ENCODE results near the gene MSN.
A peak's percentile ranks its signal among the peaks of the same experiment; 100 is the strongest.
"Not testable (repeated sequence)": the region's sequence is repeated elsewhere in the genome, so short reads cannot be mapped to it uniquely, and the experiment has no call there.

MSN gene

GRCh38 chrX:65657009-65657441 is 10.4 kb upstream of the MSN start:
- peak; percentile 44 for DNase-seq
- H3K36me3 Mint-ChIP-seq (ENCODE audit: low read depth); H3K9me3 Mint-ChIP-seq: not testable (repeated sequence)
- H3K4me3 Mint-ChIP-seq: peak overlapping the region; percentile 44
- H3K4me1 Mint-ChIP-seq (ENCODE audit: low read depth): peaks cover 41% of the 10 kb centered on the region
- peaks cover 14% of the 10 kb centered on the region for H3K27me3 Mint-ChIP-seq
- peak overlapping the region; percentile 89 for H3K27ac Mint-ChIP-seq

GRCh38 chrX:65657659-65658058 is 9.8 kb upstream of the MSN start:
- Mint-ChIP-seq H3K9me3 (peaks cover 7% of the 10 kb centered on the region), H3K4me3 (no peak overlapping the region), H3K36me3 (ENCODE audit: low read depth) (peaks cover 1% of the 10 kb centered on the region), H3K27me3 (peaks cover 17% of the 10 kb centered on the region), H3K4me1 (ENCODE audit: low read depth) (peaks cover 41% of the 10 kb centered on the region), H3K27ac (peak overlapping the region; percentile 53)
- no peak for DNase-seq

DNA sequence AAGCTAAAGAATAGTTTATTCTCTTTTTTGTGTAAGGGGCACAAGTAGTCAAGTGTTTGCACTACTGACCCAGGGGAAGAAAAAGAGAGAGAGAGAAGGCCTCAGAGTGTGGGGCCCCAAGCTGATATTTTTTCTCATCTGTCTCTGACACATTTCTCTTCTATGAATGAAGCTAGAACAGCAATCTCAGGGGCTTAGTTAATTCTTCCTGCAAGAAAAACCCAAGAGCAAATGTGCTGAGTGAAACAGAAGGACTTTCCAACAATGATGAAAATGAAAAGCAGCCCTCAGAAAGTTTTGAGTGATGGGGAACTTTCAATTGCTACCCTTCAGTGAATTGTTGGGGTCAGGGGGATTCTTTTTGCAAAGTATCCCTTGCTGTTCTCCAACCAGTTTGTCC is 9.2 kb upstream of the MSN start:
- peaks cover 17% of the 10 kb centered on the region for H3K27me3 Mint-ChIP-seq
- H3K4me1 Mint-ChIP-seq (ENCODE audit: low read depth): peaks cover 41% of the 10 kb centered on the region
- H3K9me3 Mint-ChIP-seq: peaks cover 7% of the 10 kb centered on the region
- H3K27ac Mint-ChIP-seq: peak overlapping the region; percentile 53
- peaks cover 1% of the 10 kb centered on the region for H3K36me3 Mint-ChIP-seq (ENCODE audit: low read depth)
- H3K4me3 Mint-ChIP-seq: no peak overlapping the region
- no peak for DNase-seq

DNA sequence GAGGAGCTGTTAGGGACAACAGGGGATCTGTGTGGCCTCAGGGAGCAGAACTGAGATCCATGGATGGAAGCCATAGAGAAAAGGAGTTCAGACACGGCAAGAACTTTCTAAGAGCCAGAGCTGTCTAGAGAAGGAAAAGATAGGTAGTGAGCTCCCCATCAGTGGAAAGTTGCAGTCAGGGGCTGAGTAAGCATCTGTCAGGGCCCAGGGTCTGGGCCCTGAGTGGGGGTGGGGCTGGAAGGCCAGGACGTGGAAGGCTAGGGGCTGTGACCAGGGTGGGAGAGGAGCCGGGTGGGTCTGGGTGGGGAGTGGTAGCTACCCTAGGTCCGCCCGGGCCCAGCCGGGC is 324 bp upstream of the MSN start:
- Mint-ChIP-seq H3K36me3 (ENCODE audit: low read depth) (peaks cover 41% of the 10 kb centered on the region), H3K4me1 (ENCODE audit: low read depth) (peaks cover 34% of the 10 kb centered on the region), H3K27me3 (peaks cover 2% of the 10 kb centered on the region), H3K4me3 (peak overlapping the region; percentile 65), H3K27ac (peak overlapping the region; percentile 80), H3K9me3 (peaks cover 5% of the 10 kb centered on the region)
- DNase-seq: no peak

DNA sequence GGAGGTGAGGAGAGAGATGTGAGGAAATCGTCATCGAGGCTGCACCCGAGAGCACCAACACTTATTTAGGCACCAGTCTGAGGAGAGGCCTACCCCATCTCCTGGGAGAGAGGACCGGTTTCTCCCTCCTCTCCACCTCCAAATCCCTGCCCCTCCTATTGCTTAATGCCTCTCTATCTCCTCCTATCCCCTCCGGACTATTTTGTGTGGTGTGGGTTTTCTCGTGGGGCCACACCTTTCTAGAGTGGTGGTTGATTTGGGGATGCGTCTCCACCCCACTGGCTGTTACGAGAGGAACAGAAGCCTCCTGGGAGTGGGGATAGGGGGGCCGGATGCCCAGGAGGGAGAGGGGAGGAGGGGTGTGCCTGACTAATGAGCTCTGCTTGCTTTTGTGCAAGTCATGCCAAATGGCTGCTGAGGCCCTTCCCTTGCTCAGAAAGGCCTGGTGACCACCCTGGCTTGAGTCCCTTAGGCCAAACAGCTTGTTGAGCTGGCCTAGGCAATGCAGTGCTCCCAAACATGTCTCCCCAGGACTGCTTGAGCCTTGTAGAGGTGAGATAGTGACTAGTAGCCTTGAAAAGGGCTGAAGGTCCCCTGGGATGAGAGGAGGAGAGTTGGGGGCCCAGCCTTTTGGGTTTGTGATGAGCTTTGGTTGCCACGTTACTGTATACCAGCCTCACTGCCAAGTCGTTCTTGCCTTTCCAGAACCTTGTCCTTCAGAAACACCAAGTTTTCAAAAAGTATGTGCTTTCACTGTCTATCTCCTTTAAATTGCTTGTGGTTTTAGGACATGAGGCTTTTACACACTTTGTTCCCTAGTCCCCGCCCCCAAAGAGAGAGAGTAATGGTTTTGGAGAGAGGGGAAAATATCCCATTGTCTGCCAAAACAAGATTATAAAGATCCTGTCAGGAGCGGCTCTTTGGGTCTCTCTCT is 1.2 kb downstream of the MSN start:
- peaks cover 42% of the 10 kb centered on the region for H3K4me1 Mint-ChIP-seq (ENCODE audit: low read depth)
- DNase-seq: peak; percentile 72
- H3K36me3 Mint-ChIP-seq (ENCODE audit: low read depth): peaks cover 54% of the 10 kb centered on the region
- peak overlapping the region; percentile 98 for H3K27ac Mint-ChIP-seq
- H3K4me3 Mint-ChIP-seq: peak overlapping the region; percentile 87
- peaks cover 2% of the 10 kb centered on the region for H3K9me3 Mint-ChIP-seq
- H3K27me3 Mint-ChIP-seq: no peaks in the 10 kb centered on the region

GRCh38 chrX:65671286-65671685 is 3.8 kb downstream of the MSN start:
- Mint-ChIP-seq H3K27ac (peak overlapping the region; percentile 92), H3K9me3 (no peaks in the 10 kb centered on the region), H3K36me3 (ENCODE audit: low read depth) (peaks cover 76% of the 10 kb centered on the region), H3K4me3 (peak overlapping the region; percentile 69), H3K4me1 (ENCODE audit: low read depth) (peaks cover 59% of the 10 kb centered on the region), H3K27me3 (no peaks in the 10 kb centered on the region)
- DNase-seq: no peak

- Mint-ChIP-seq H3K36me3 (ENCODE audit: low read depth) (peaks cover 81% of the 10 kb centered on the region), H3K4me1 (ENCODE audit: low read depth) (peaks cover 59% of the 10 kb centered on the region), H3K27ac (peak overlapping the region; percentile 92), H3K27me3 (no peaks in the 10 kb centered on the region), H3K4me3 (peak overlapping the region; percentile 69), H3K9me3 (peaks cover under 1% of the 10 kb centered on the region)
- no peak for DNase-seq
Observed at GRCh38 chrX:65671966-65672365, 4.5 kb downstream of the MSN start.

DNA sequence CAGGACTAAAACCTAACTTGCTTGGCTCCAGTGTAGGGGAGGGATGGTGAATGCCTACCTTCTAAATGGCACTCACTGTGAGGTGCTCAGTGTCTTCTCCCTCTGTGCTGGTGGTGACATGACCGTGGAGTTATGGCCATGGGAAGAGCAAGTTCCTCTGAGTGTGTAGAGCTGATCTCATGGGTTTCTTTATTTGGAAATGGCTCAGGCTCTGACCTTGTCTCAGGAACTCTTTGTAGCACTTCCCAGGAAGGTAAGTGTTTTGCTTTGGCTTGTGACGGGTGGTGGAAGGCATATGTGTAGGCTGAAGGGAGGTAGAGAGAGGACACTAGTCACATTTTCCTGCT is 6.4 kb downstream of the MSN start:
- peaks cover 72% of the 10 kb centered on the region for H3K4me1 Mint-ChIP-seq (ENCODE audit: low read depth)
- peaks cover 2% of the 10 kb centered on the region for H3K9me3 Mint-ChIP-seq
- peak overlapping the region; percentile 92 for H3K27ac Mint-ChIP-seq
- H3K36me3 Mint-ChIP-seq (ENCODE audit: low read depth): peaks cover 83% of the 10 kb centered on the region
- H3K27me3 Mint-ChIP-seq: no peaks in the 10 kb centered on the region
- H3K4me3 Mint-ChIP-seq: peak overlapping the region; percentile 69
- DNase-seq: no peak

GRCh38 chrX:65674204-65674893 is 6.9 kb downstream of the MSN start:
- Mint-ChIP-seq H3K9me3 (peaks cover 2% of the 10 kb centered on the region), H3K27ac (peak overlapping the region; percentile 92), H3K4me3 (peak overlapping the region; percentile 69), H3K36me3 (ENCODE audit: low read depth) (peaks cover 83% of the 10 kb centered on the region), H3K4me1 (ENCODE audit: low read depth) (peaks cover 77% of the 10 kb centered on the region), H3K27me3 (no peaks in the 10 kb centered on the region)
- no peak for DNase-seq

- H3K27ac Mint-ChIP-seq: peak overlapping the region; percentile 86
- no peaks in the 10 kb centered on the region for H3K27me3 Mint-ChIP-seq
- DNase-seq: no peak
- H3K4me1 Mint-ChIP-seq (ENCODE audit: low read depth): peaks cover 85% of the 10 kb centered on the region
- H3K4me3 Mint-ChIP-seq: peak overlapping the region; percentile 39
- peaks cover 2% of the 10 kb centered on the region for H3K9me3 Mint-ChIP-seq
- H3K36me3 Mint-ChIP-seq (ENCODE audit: low read depth): peaks cover 84% of the 10 kb centered on the region
Observed at GRCh38 chrX:65677954-65678469, 10.6 kb downstream of the MSN start.

DNA sequence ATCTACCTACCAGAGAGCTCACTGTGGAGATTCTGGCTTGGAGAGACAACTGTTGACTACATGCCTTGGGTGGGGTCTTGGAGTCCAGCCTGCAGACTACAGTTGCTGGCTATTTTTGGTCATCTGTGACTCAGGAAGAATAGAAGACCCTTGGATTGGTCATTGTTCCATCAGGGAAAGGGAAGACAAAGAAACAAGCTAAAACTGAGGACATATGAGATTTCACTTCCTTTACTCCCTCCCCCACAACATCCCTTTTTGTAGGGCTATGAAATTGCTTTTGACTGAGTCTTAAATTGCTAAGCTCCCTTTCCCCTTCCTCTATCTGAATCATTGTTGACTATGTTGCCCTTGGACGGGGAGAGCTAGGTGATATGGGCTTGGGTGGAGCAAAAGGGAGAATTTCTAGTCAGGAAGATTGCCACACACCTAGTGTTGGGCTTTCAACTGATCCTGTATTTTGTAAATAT is 11.7 kb downstream of the MSN start:
- peaks cover 86% of the 10 kb centered on the region for H3K4me1 Mint-ChIP-seq (ENCODE audit: low read depth)
- H3K27me3 Mint-ChIP-seq: no peaks in the 10 kb centered on the region
- H3K4me3 Mint-ChIP-seq: no peak overlapping the region
- peak overlapping the region; percentile 86 for H3K27ac Mint-ChIP-seq
- peaks cover 84% of the 10 kb centered on the region for H3K36me3 Mint-ChIP-seq (ENCODE audit: low read depth)
- no peak for DNase-seq
- H3K9me3 Mint-ChIP-seq: peaks cover 2% of the 10 kb centered on the region

DNA sequence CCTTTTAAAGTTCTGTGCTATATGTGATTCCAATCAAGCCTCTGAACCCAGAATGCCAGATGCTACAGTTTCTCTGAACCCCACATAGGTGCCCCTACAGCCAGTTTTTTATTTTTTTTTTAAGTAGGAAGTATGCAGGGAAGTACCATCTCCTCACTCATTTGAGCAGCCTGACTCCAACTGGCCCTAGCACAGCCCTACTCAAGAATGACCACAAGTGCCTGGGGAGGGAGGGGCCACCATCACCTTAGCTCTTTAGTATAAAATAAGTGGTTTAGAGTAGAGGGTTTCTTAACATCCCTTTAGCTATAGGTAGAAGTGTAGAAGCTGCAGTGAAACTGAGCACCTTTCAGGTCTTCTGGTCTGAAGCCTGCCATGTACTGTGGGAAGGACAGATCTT is 14.4 kb downstream of the MSN start:
- Mint-ChIP-seq H3K9me3 (peaks cover 2% of the 10 kb centered on the region), H3K4me1 (ENCODE audit: low read depth) (peaks cover 85% of the 10 kb centered on the region), H3K27ac (peak overlapping the region; percentile 74), H3K36me3 (ENCODE audit: low read depth) (peaks cover 83% of the 10 kb centered on the region), H3K4me3 (no peak overlapping the region), H3K27me3 (no peaks in the 10 kb centered on the region)
- no peak for DNase-seq

DNA sequence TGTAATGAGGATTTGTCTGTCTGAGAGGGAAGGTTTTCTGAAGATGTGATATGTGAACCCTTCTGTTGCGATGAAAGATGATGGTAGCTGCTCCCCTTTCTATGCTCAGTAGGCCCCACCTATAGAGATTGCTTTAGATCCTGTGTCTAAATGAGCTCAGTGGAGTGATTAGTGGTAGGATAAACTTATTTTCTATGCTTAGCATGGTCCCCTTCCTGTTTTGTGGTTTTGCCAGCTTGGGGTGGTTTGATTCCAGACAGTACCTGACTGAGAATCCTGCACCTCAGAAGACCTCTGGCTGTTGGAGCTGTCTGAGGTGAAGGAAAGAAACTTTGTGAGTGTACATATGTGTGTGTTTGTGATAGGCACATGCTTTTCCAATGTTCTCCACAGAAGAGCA is 17.7 kb downstream of the MSN start:
- Mint-ChIP-seq H3K27ac (peak overlapping the region; percentile 85), H3K4me1 (ENCODE audit: low read depth) (peaks cover 88% of the 10 kb centered on the region), H3K36me3 (ENCODE audit: low read depth) (peaks cover 78% of the 10 kb centered on the region), H3K9me3 (no peaks in the 10 kb centered on the region), H3K4me3 (no peak overlapping the region), H3K27me3 (no peaks in the 10 kb centered on the region)
- no peak for DNase-seq

- DNase-seq: no peak
- no peak overlapping the region for H3K4me3 Mint-ChIP-seq
- H3K27ac Mint-ChIP-seq: peak overlapping the region; percentile 90
- H3K4me1 Mint-ChIP-seq (ENCODE audit: low read depth): peaks cover 91% of the 10 kb centered on the region
- H3K27me3 Mint-ChIP-seq: no peaks in the 10 kb centered on the region
- H3K36me3 Mint-ChIP-seq (ENCODE audit: low read depth): peaks cover 79% of the 10 kb centered on the region
- no peaks in the 10 kb centered on the region for H3K9me3 Mint-ChIP-seq
Observed at GRCh38 chrX:65686236-65686635, 18.8 kb downstream of the MSN start.

- Mint-ChIP-seq H3K4me1 (ENCODE audit: low read depth) (peaks cover 88% of the 10 kb centered on the region), H3K27ac (peak overlapping the region; percentile 90), H3K4me3 (no peak overlapping the region), H3K27me3 (no peaks in the 10 kb centered on the region), H3K36me3 (ENCODE audit: low read depth) (peaks cover 79% of the 10 kb centered on the region), H3K9me3 (no peaks in the 10 kb centered on the region)
- DNase-seq: no peak
Observed at GRCh38 chrX:65687367-65687766, 19.9 kb downstream of the MSN start.

Measured in activated T-cell treated with anti-CD3 and anti-CD28 coated beads, Interleukin-2, amount 50 U/mL, for 24 hours (primary cell).